DOHH2 (cell line): ENCODE results near the gene CBFA2T2.

Experiments used
- H3F3A ChIP-seq: fragments of 200-600 bp; sonication (generic), shearing (Covaris generic); 2 replicates; pipeline ENCODE4 v1.6.0; 2016; ENCODE audit warnings: antibody characterized with exemption, mild to moderate bottlenecking; ENCODE audit not compliant: control insufficient read depth, insufficient read depth
- H3K27ac ChIP-seq: fragments of 200-600 bp; sonication (generic); 2 replicates; pipeline ENCODE4 v1.5.1; 2014; ENCODE audit warnings: low read depth, mild to moderate bottlenecking, low read length, moderate library complexity
- H3K27me3 ChIP-seq: fragments of 200-600 bp; sonication (generic); 2 replicates; pipeline ENCODE4 v1.6.1; 2014; ENCODE audit warnings: mild to moderate bottlenecking, low read length, mixed read lengths; ENCODE audit not compliant: control insufficient read depth
- H3K36me3 ChIP-seq: fragments of 200-600 bp; sonication (generic); 2 replicates; pipeline ENCODE4 v1.6.1; 2014; ENCODE audit warnings: mild to moderate bottlenecking, low read length, moderate library complexity, mixed read lengths; ENCODE audit not compliant: control insufficient read depth
- H3K4me1 ChIP-seq: fragments of 200-600 bp; sonication (generic); 2 replicates; pipeline ENCODE4 v1.6.1; 2014; ENCODE audit warnings: mild to moderate bottlenecking, low read length, mixed read lengths; ENCODE audit not compliant: control insufficient read depth
- H3K4me2 ChIP-seq: fragments of 200-600 bp; sonication (generic); 2 replicates; pipeline ENCODE4 v1.6.0; 2014; ENCODE audit warnings: mild to moderate bottlenecking, low read length, moderate library complexity
- H3K4me3 ChIP-seq: fragments of 200-600 bp; sonication (generic); 2 replicates; pipeline ENCODE4 v1.5.1; 2014; ENCODE audit warnings: mild to moderate bottlenecking, low read length, mixed read lengths
- H3K79me2 ChIP-seq: fragments of 200-600 bp; sonication (generic); 2 replicates; pipeline ENCODE4 v1.6.1; 2014; ENCODE audit warnings: mild to moderate bottlenecking, low read length, mixed read lengths; ENCODE audit not compliant: control insufficient read depth
- H3K9me2 ChIP-seq: fragments of 200-600 bp; sonication (generic); replicated peaks from 2 replicates; pipeline ENCODE4 v1.6.1; 2014; ENCODE audit warnings: mild to moderate bottlenecking, low read length, mixed read lengths; ENCODE audit not compliant: control insufficient read depth
- H3K9me3 ChIP-seq: fragments of 200-600 bp; sonication (generic); 2 replicates; pipeline ENCODE4 v1.6.1; 2014; ENCODE audit warnings: antibody characterized with exemption, low read length, mixed read lengths; ENCODE audit not compliant: control insufficient read depth, insufficient read depth
- H4K20me1 ChIP-seq: fragments of 200-600 bp; sonication (generic); 2 replicates; pipeline ENCODE4 v1.6.0; 2014; ENCODE audit warnings: low read depth, mild to moderate bottlenecking, antibody characterized with exemption, low read length, moderate library complexity; ENCODE audit not compliant: control insufficient read depth, insufficient read depth
- EZH2phosphoT487 ChIP-seq: fragments of 200-600 bp; sonication (generic); IDR thresholded peaks from 2 replicates; pipeline ENCODE4 v1.6.1; 2017; ENCODE audit warnings: borderline replicate concordance, mild to moderate bottlenecking, antibody characterized with exemption, low read length, moderate library complexity, mixed read lengths
- TF ChIP-seq, protein P1 (sequence below): fragments of 200-600 bp; sonication (generic); IDR thresholded peaks from one replicate; pipeline ENCODE4 v1.5.1; 2014; ENCODE audit warnings: antibody characterized with exemption, mild to moderate bottlenecking, low read depth, low read length; ENCODE audit not compliant: poor library complexity, severe bottlenecking

The CBFA2T2 gene

DNA sequence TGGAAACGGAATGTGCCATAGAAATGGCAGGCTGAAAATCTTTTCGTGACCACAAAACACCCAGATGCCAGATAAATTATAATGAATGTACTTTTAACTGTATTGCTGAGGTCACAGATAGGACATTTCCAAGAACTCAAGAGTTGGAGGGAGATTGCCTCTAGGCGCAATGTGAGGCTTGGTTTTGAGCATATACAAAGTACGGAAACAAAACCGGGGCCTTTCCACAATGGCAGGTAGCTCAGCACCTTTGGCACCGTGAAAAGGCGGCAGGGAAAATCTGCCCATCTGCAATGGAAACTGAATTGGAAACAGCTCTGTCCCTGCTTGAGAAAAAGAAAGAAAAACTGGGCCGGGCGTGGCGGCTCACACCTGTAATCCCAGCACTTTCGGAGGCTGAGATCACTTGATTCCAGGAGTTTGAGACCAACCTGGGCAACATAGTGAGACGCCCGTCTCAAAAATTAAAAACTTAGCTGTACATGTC lies 161.7 kb downstream of the CBFA2T2 start:
- Histone ChIP-seq H3F3A (no peaks in the 10 kb centered on the region; the same call in 1 of the 2 replicates), H3K9me3 (no peaks in the 10 kb centered on the region), H3K36me3 (no peaks in the 10 kb centered on the region), H3K4me2 (no peak overlapping the region), H3K27ac (no peak overlapping the region), H4K20me1 (no peaks in the 10 kb centered on the region), H3K27me3 (peaks cover 3% of the 10 kb centered on the region; the same call in 1 of the 2 replicates), H3K4me3 (no peak overlapping the region), H3K79me2 (no peaks in the 10 kb centered on the region), H3K4me1 (no peaks in the 10 kb centered on the region), H3K9me2 (no peaks in the 10 kb centered on the region)
- TF ChIP-seq, protein P1, sequence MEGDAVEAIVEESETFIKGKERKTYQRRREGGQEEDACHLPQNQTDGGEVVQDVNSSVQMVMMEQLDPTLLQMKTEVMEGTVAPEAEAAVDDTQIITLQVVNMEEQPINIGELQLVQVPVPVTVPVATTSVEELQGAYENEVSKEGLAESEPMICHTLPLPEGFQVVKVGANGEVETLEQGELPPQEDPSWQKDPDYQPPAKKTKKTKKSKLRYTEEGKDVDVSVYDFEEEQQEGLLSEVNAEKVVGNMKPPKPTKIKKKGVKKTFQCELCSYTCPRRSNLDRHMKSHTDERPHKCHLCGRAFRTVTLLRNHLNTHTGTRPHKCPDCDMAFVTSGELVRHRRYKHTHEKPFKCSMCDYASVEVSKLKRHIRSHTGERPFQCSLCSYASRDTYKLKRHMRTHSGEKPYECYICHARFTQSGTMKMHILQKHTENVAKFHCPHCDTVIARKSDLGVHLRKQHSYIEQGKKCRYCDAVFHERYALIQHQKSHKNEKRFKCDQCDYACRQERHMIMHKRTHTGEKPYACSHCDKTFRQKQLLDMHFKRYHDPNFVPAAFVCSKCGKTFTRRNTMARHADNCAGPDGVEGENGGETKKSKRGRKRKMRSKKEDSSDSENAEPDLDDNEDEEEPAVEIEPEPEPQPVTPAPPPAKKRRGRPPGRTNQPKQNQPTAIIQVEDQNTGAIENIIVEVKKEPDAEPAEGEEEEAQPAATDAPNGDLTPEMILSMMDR, result no peak
- TF ChIP-seq EZH2phosphoT487, result no peak

DNA sequence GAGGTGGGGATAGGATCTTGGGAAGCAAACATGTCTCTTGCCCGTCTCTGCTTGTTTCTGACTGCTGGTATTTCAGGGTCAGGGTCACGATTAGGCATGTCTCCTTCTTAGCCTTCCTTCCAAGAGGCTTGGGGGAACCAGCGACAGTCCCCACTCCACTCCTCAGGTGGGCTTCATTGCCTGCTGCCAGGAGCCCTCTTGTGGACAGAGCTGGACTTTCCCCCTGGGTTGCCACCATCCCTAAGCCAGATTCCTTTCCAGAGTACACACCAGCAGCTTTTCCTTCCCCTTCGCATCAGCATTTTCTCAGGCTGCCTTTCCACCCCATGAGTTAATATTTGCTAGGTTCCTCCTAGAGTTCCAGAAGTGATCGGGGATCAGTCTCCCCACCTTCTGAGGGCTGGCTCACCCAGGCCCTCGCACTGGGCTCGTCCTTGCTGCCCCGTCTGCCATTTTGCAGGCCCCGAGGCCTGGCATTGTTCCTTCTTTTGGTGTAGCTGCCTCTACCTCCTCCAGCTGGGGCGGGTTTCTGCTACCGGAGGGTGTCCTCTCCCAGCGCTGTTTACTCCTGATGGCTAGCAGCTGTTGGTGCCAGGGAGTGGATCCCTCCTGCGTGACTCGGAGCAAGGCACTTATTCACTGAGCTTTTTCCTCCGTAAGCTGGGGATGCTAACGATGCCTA lies 163.5 kb downstream of the CBFA2T2 start:
- no peaks in the 10 kb centered on the region; the same call in 1 of the 2 replicates for H3F3A ChIP-seq
- no peak overlapping the region for H3K4me2 ChIP-seq
- no peaks in the 10 kb centered on the region for H3K4me1 ChIP-seq
- H3K27ac ChIP-seq, result no peak overlapping the region
- H3K27me3 ChIP-seq, result peaks cover 3% of the 10 kb centered on the region; the same call in 1 of the 2 replicates
- H3K36me3 ChIP-seq, result no peaks in the 10 kb centered on the region; the same call in 1 of the 2 replicates
- TF ChIP-seq EZH2phosphoT487, result no peak
- TF ChIP-seq, protein P1, result peak; percentile 91
- no peak overlapping the region for H3K4me3 ChIP-seq
- no peaks in the 10 kb centered on the region for H3K79me2 ChIP-seq
- H3K9me3 ChIP-seq, result no peaks in the 10 kb centered on the region
- H3K9me2 ChIP-seq, result no peaks in the 10 kb centered on the region
- no peaks in the 10 kb centered on the region for H4K20me1 ChIP-seq

DNA sequence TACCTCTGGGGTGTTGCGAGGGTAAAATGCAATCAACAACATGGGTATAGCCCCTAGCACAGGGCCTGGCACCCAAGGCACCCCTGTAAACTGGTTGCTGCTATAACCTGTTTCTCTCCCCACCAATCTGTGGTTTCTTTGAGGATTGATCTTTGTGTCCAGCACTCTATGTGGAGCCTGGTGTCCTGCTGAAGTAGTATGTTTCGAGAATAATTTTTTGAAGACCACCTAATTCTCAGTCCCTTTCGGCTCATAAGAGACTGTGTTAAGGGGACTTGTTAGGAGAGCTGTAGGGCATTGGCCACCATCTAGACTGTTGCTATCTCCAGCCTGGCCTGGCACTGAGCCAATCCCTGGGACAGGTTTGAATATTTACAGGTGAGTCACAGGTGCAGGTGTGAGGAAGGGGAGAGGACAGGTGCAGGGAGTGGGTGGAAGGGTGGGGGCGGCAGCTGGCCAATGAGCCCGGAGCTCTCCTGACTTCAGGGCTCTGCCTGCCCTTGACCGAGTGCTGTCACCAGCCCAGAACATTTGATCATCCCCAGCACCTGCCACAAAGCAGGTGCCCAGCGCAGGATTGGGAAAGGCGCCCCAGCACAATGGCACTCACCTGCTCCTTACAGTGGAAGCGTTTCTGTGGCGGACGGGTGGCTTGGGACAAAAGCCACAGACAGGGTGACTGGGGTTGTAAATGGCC lies 164.2 kb downstream of the CBFA2T2 start:
- Histone ChIP-seq H4K20me1 (no peaks in the 10 kb centered on the region), H3K9me3 (no peaks in the 10 kb centered on the region), H3K4me1 (no peaks in the 10 kb centered on the region), H3K36me3 (no peaks in the 10 kb centered on the region; the same call in 1 of the 2 replicates), H3K4me2 (no peak overlapping the region), H3K27ac (no peak overlapping the region), H3K79me2 (no peaks in the 10 kb centered on the region), H3K27me3 (peaks cover 3% of the 10 kb centered on the region; the same call in 1 of the 2 replicates), H3K9me2 (no peaks in the 10 kb centered on the region), H3F3A (no peaks in the 10 kb centered on the region; the same call in 1 of the 2 replicates), H3K4me3 (no peak overlapping the region)
- no peak for TF ChIP-seq EZH2phosphoT487
- TF ChIP-seq, protein P1, result no peak
